ENCODE data around the gene GTPBP6. TPM values are rescaled to one million over a fixed set of nuclear protein-coding genes. Genes with fewer than 3 reads are reported as not detected.
"Not testable (repeated sequence)": the region's sequence is repeated elsewhere in the genome, so short reads cannot be mapped to it uniquely, and the experiment has no call there.

The GTPBP6 gene
- total RNA-seq, 1 donor from 2014 or later = 55.1 TPM

DNA sequence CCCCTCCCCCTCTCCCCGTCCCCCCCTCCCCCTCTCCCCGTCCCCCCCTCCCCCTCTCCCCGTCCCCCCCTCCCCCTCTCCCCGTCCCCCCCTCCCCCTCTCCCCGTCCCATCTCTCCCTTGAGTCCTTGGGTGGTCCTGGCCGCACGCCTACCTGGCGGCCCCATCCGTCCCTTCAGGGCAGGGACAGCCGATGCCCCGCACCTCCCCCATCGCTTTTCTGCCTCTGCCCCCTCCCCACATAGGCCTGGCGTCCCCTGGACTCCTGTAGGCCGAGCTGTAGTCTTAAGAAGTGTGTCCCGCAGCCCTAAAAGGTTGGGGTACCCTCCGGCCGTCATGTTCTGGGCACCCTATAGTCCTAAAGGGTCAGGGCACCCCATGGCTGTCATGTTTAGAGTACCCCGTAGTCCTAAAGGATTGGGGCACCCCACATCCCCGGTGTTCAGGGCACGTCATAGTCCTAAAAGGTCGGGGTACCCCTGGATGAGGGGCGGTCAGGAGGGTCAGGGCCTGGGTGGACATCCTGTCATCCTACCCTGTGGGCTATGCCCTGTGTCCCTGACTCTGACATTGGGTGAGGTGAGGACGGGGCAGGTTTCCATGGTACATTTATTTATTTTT, 10.8 kb upstream of the GTPBP6 start:
- TF ChIP-seq, protein P1, sequence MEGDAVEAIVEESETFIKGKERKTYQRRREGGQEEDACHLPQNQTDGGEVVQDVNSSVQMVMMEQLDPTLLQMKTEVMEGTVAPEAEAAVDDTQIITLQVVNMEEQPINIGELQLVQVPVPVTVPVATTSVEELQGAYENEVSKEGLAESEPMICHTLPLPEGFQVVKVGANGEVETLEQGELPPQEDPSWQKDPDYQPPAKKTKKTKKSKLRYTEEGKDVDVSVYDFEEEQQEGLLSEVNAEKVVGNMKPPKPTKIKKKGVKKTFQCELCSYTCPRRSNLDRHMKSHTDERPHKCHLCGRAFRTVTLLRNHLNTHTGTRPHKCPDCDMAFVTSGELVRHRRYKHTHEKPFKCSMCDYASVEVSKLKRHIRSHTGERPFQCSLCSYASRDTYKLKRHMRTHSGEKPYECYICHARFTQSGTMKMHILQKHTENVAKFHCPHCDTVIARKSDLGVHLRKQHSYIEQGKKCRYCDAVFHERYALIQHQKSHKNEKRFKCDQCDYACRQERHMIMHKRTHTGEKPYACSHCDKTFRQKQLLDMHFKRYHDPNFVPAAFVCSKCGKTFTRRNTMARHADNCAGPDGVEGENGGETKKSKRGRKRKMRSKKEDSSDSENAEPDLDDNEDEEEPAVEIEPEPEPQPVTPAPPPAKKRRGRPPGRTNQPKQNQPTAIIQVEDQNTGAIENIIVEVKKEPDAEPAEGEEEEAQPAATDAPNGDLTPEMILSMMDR (IDR thresholded peaks at IDR 0.05) = no peak
- intact Hi-C loops (cut with DNase I) = no loop called here
- Histone ChIP-seq H3K4me3 (no peak overlapping the region), H3K4me1 (peaks cover 9% of the 10 kb centered on the region), H3K36me3 (no peaks in the 10 kb centered on the region), H3K27me3 (peaks cover 12% of the 10 kb centered on the region), H3K27ac (no peak overlapping the region), H3K9me3 (no peaks in the 10 kb centered on the region)
- ATAC-seq (no peak), DNase-seq (peak; percentile 48)

GRCh38 chrX:327660-328126, 9.1 kb upstream of the GTPBP6 start:
- peaks cover 12% of the 10 kb centered on the region for H3K27me3 ChIP-seq
- H3K27ac ChIP-seq = no peak overlapping the region
- DNase-seq (peak; percentile 57), ATAC-seq (no peak)
- H3K4me1 ChIP-seq = peaks cover 9% of the 10 kb centered on the region
- H3K9me3 ChIP-seq = no peaks in the 10 kb centered on the region
- H3K36me3 ChIP-seq = no peaks in the 10 kb centered on the region
- TF ChIP-seq, protein P1 (IDR thresholded peaks at IDR 0.05) = no peak
- no peak overlapping the region for H3K4me3 ChIP-seq
- intact Hi-C loops (cut with DNase I) = no loop called here

DNA sequence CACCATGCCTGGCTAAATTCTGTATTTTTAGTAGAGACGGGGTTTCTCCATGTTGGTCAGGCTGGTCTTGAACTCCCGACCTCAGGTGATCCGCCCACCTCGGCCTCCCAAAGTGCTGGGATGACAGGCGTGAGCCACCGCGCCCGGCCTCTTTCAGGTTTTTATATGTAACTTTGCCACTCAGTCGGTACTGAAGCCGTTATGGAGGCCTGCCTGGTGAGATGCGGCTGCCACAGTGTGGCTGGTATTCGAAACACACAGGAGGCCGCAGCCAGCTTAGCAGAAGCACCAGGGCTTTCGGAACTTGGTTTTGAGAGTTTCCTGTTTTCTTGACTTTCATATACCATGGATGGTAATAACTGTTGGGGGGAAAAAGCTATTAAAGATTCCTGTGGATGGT, 6.1 kb upstream of the GTPBP6 start:
- ATAC-seq; H3K27me3 ChIP-seq; H3K4me3 ChIP-seq; H3K36me3 ChIP-seq; H3K27ac ChIP-seq; intact Hi-C loops (cut with DNase I); H3K9me3 ChIP-seq: not testable (repeated sequence)
- peaks cover 11% of the 10 kb centered on the region for H3K4me1 ChIP-seq
- peak; percentile 39 for DNase-seq

GRCh38 chrX:323721-324628, 5.4 kb upstream of the GTPBP6 start:
- peak; percentile 36 for ATAC-seq
- no peak overlapping the region for H3K27ac ChIP-seq
- TF ChIP-seq, protein P1 (IDR thresholded peaks at IDR 0.05) = no peak
- peak; percentile 67 for DNase-seq
- no peaks in the 10 kb centered on the region for H3K36me3 ChIP-seq
- intact Hi-C loops (cut with DNase I) = no loop called here
- no peaks in the 10 kb centered on the region for H3K9me3 ChIP-seq
- no peak overlapping the region for H3K4me3 ChIP-seq
- H3K27me3 ChIP-seq = no peaks in the 10 kb centered on the region
- H3K4me1 ChIP-seq = peaks cover 11% of the 10 kb centered on the region

DNA sequence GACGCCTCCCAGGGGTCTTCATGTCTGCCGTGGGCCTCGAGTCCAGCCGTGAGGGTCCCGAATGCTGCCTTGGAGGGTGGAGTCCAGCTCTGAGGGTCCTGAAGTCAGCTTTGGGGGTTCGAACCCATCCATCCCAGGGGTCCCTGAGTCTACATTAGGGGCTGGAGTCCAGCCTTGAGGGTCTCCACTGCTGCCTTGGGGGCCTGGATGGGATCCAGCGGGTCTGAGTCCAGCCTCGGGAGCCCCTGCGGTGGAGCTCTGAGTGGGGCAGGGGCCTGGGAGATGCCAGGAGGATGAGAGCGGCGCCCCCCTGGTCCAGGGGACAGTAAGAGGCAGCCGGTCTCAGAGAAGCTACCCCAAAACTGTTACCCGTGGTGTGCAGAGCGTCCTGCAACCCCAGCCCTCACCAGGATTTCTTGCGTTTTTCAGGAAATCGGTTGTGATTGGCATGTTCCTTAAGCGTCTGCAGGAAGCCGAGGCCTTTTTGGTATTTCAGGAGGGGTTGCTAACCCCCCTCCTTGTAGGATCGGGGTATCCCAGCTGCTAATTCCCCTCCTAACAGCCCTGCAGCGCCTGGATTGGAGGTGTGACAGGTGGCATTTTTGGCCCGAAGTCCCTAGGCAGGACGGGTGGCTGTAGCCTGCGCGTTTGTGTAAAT, 1.7 kb upstream of the GTPBP6 start:
- DNase-seq = peak; percentile 65
- Histone ChIP-seq H3K27ac (peak overlapping the region; percentile 91), H3K4me1 (peaks cover 11% of the 10 kb centered on the region), H3K36me3 (no peaks in the 10 kb centered on the region), H3K4me3 (peak overlapping the region; percentile 89), H3K9me3 (no peaks in the 10 kb centered on the region), H3K27me3 (no peaks in the 10 kb centered on the region)
- no peak for ATAC-seq
- intact Hi-C loops (cut with DNase I) = no loop called here
- TF ChIP-seq, protein P1 (IDR thresholded peaks at IDR 0.05) = no peak
